ENCODE measurements around the gene CRELD2. TPM values are rescaled to one million over a fixed set of nuclear protein-coding genes. Genes with fewer than 3 reads are reported as not detected.

Gene CRELD2
- total RNA-seq, 4 donors from 2014 or later, result 32.0 to 38.2 (median 34.2) TPM

- Histone ChIP-seq H3K36me3 (no peaks in the 10 kb centered on the region), H3K27ac (replicated peaks in 1 of 4) (peak overlapping the region in 1 of 4 donors; percentile 39), H3K4me1 (peaks cover 46 to 57% (median 52%) of the 10 kb centered on the region in 4 donors), H3K9me3 (no peaks in the 10 kb centered on the region), H3K27me3 (no peaks in the 10 kb centered on the region), H3K4me3 (no peak overlapping the region)
- TF ChIP-seq EP300 (IDR thresholded peaks at IDR 0.05) (no peak), POLR2AphosphoS5 (IDR thresholded peaks at IDR 0.05) (no peak), CTCF (IDR thresholded peaks at IDR 0.05) (no peak), POLR2A (IDR thresholded peaks at IDR 0.05; ENCODE audit: low read depth) (no peak)
- WGBS, result 100% methylated on average over 3 of the region's 22 CpGs
- DNase-seq (ENCODE audit: extremely low spot score), result no peak
- intact Hi-C loops (cut with DNase I), result no loop called here
Measured at GRCh38 chr22:49955581-49956417, 37.4 kb downstream of the CRELD2 start.

GRCh38 chr22:49956418-49956770, 38.0 kb downstream of the CRELD2 start:
- Histone ChIP-seq H3K36me3 (peaks cover 0 to 2% (median under 1%) of the 10 kb centered on the region in 4 donors), H3K27me3 (no peaks in the 10 kb centered on the region), H3K27ac (replicated peaks in 1 of 4) (no peak overlapping the region), H3K4me3 (no peak overlapping the region), H3K9me3 (no peaks in the 10 kb centered on the region), H3K4me1 (peaks cover 46 to 60% (median 55%) of the 10 kb centered on the region in 4 donors)
- no peak for TF ChIP-seq POLR2A (IDR thresholded peaks at IDR 0.05; ENCODE audit: low read depth)
- TF ChIP-seq CTCF (IDR thresholded peaks at IDR 0.05), result no peak
- TF ChIP-seq POLR2AphosphoS5 (IDR thresholded peaks at IDR 0.05), result no peak
- TF ChIP-seq EP300 (IDR thresholded peaks at IDR 0.05), result no peak
- WGBS, result 96% methylated on average over 10 of the region's 15 CpGs
- no peak for DNase-seq (ENCODE audit: extremely low spot score)
- intact Hi-C loops (cut with DNase I), result no loop called here

- Histone ChIP-seq H3K27ac (replicated peaks in 1 of 4) (no peak overlapping the region), H3K4me3 (no peak overlapping the region), H3K36me3 (peaks cover 0 to 9% (median 4%) of the 10 kb centered on the region in 4 donors), H3K4me1 (peaks cover 43 to 60% (median 52%) of the 10 kb centered on the region in 4 donors), H3K9me3 (no peaks in the 10 kb centered on the region), H3K27me3 (no peaks in the 10 kb centered on the region)
- DNase-seq (ENCODE audit: extremely low spot score), result no peak
- TF ChIP-seq POLR2A (IDR thresholded peaks at IDR 0.05; ENCODE audit: low read depth), result no peak
- TF ChIP-seq POLR2AphosphoS5 (IDR thresholded peaks at IDR 0.05), result no peak
- no peak for TF ChIP-seq EP300 (IDR thresholded peaks at IDR 0.05)
- no peak for TF ChIP-seq CTCF (IDR thresholded peaks at IDR 0.05)
- intact Hi-C loops (cut with DNase I), result no loop called here
- 85% methylated on average over 15 of the region's 20 CpGs for WGBS
Measured at GRCh38 chr22:49956914-49957825, 38.7 kb downstream of the CRELD2 start.

- H3K4me3 ChIP-seq, result no peak overlapping the region
- intact Hi-C loops (cut with DNase I), result no loop called here
- no peaks in the 10 kb centered on the region for H3K27me3 ChIP-seq
- WGBS, result 95% methylated on average over 9 of the region's 12 CpGs
- no peak for DNase-seq (ENCODE audit: extremely low spot score)
- no peaks in the 10 kb centered on the region for H3K9me3 ChIP-seq
- TF ChIP-seq CTCF (IDR thresholded peaks at IDR 0.05), result no peak
- no peak for TF ChIP-seq POLR2AphosphoS5 (IDR thresholded peaks at IDR 0.05)
- TF ChIP-seq EP300 (IDR thresholded peaks at IDR 0.05), result no peak
- no peak for TF ChIP-seq POLR2A (IDR thresholded peaks at IDR 0.05; ENCODE audit: low read depth)
- H3K36me3 ChIP-seq, result peaks cover 2 to 14% (median 8%) of the 10 kb centered on the region in 4 donors
- no peak overlapping the region for H3K27ac ChIP-seq (replicated peaks in 1 of 4)
- H3K4me1 ChIP-seq, result peaks cover 43 to 60% (median 52%) of the 10 kb centered on the region in 4 donors
Measured at GRCh38 chr22:49957826-49958365, 39.5 kb downstream of the CRELD2 start.
